Parathyroid adenoma (tissue), 2 donors: ENCODE data around the gene SLC2A4.

Source experiments
- H2AFZ ChIP-seq: fragments of 300-600 bp; sonication (generic); one replicate; pipeline ENCODE4 v1.7.0; 2017; ENCODE audit warnings: antibody characterized with exemption, mild to moderate bottlenecking
- H3K27ac ChIP-seq: fragments of 300-600 bp; sonication (generic); one replicate; pipeline ENCODE4 v1.7.0; 2017
- H3K27me3 ChIP-seq: fragments of 300-600 bp; sonication (generic); one replicate; pipeline ENCODE4 v1.7.0; 2017; ENCODE audit warnings: low read length; ENCODE audit not compliant: control insufficient read depth, insufficient read depth
- H3K36me3 ChIP-seq: fragments of 300-600 bp; sonication (generic); one replicate; pipeline ENCODE4 v1.7.0; 2017; ENCODE audit warnings: low read length; ENCODE audit not compliant: control insufficient read depth, insufficient read depth
- H3K4me1 ChIP-seq: fragments of 300-600 bp; sonication (generic); one replicate; pipeline ENCODE4 v1.7.0; 2017; ENCODE audit warnings: control low read depth
- H3K4me2 ChIP-seq: fragments of 300-600 bp; sonication (generic); one replicate; pipeline ENCODE4 v1.7.0; 2017; ENCODE audit warnings: low read length
- H3K4me3 ChIP-seq: fragments of 300-600 bp; sonication (generic); one replicate; pipeline ENCODE4 v1.7.0; 2017; ENCODE audit warnings: low read depth, low read length
- H3K79me2 ChIP-seq: fragments of 300-600 bp; sonication (generic); one replicate; pipeline ENCODE4 v1.7.0; 2017; ENCODE audit warnings: control low read depth
- H3K9ac ChIP-seq: fragments of 300-600 bp; sonication (generic); one replicate; pipeline ENCODE4 v1.7.0; 2017; ENCODE audit warnings: mild to moderate bottlenecking
- H3K9me3 ChIP-seq: fragments of 300-600 bp; sonication (generic); one replicate; pipeline ENCODE4 v1.7.0; 2017; ENCODE audit warnings: low read length; ENCODE audit not compliant: control insufficient read depth
- TF ChIP-seq, protein P1 (sequence below): fragments of 300-600 bp; sonication (generic); IDR thresholded peaks from one replicate; pipeline ENCODE4 v1.7.0; 2017; ENCODE audit warnings: antibody characterized with exemption, mild to moderate bottlenecking
- donor health status: primary hyperparathyroidism.

The SLC2A4 gene

DNA sequence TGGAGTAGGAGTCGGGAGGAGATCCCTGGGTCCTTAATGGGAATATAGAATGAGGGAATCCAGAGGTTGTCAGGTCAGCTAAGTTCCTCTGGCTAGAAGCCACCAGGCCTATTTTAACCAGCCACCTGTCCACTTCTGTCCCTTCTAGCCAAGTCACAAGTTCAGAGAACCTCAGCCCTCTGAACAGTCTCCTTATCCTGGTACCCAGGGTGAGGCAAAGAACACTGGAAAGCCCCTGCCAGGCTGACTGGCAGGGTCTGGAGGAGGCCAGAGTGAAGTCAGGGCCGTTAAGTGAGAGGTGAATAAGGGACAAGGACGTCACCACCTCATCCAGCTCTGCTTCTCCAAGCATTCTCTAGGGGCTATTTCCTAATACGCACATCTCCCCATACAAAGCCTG lies 32.7 kb upstream of the SLC2A4 start:
- H3K4me1 ChIP-seq = peaks cover 20% of the 10 kb centered on the region
- no peak overlapping the region for H2AFZ ChIP-seq
- H3K9me3 ChIP-seq = no peaks in the 10 kb centered on the region
- no peak overlapping the region for H3K4me2 ChIP-seq
- TF ChIP-seq, protein P1, sequence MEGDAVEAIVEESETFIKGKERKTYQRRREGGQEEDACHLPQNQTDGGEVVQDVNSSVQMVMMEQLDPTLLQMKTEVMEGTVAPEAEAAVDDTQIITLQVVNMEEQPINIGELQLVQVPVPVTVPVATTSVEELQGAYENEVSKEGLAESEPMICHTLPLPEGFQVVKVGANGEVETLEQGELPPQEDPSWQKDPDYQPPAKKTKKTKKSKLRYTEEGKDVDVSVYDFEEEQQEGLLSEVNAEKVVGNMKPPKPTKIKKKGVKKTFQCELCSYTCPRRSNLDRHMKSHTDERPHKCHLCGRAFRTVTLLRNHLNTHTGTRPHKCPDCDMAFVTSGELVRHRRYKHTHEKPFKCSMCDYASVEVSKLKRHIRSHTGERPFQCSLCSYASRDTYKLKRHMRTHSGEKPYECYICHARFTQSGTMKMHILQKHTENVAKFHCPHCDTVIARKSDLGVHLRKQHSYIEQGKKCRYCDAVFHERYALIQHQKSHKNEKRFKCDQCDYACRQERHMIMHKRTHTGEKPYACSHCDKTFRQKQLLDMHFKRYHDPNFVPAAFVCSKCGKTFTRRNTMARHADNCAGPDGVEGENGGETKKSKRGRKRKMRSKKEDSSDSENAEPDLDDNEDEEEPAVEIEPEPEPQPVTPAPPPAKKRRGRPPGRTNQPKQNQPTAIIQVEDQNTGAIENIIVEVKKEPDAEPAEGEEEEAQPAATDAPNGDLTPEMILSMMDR = no peak
- H3K27ac ChIP-seq = no peak overlapping the region
- no peaks in the 10 kb centered on the region for H3K36me3 ChIP-seq
- no peak overlapping the region for H3K9ac ChIP-seq
- H3K79me2 ChIP-seq = peaks cover 46% of the 10 kb centered on the region
- no peaks in the 10 kb centered on the region for H3K27me3 ChIP-seq
- H3K4me3 ChIP-seq = no peak overlapping the region

DNA sequence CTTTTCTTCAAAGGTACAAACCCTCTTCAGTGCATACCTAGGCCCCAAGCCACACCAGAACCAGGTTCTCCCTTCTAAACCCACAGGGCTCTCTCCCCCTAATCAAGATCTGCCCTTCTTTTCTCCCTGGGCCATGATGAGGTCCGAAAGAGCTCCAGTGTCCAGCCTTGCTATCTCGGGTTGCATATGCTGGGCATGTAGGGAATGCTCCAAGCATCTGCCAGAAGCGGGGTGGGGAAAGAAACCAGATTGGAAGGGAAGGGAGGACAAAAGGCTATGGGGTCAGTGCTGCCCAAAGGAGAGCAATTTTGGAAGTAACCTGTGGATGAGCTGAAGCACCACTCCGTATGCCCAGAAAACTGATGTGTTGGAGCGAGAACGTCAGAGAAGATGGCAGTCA lies 32.3 kb upstream of the SLC2A4 start:
- Histone ChIP-seq H3K4me1 (peaks cover 20% of the 10 kb centered on the region), H3K27me3 (no peaks in the 10 kb centered on the region), H3K4me2 (no peak overlapping the region), H3K79me2 (peaks cover 48% of the 10 kb centered on the region), H3K36me3 (no peaks in the 10 kb centered on the region), H3K4me3 (no peak overlapping the region), H3K27ac (no peak overlapping the region), H2AFZ (no peak overlapping the region), H3K9ac (no peak overlapping the region), H3K9me3 (no peaks in the 10 kb centered on the region)
- TF ChIP-seq, protein P1 = no peak

DNA sequence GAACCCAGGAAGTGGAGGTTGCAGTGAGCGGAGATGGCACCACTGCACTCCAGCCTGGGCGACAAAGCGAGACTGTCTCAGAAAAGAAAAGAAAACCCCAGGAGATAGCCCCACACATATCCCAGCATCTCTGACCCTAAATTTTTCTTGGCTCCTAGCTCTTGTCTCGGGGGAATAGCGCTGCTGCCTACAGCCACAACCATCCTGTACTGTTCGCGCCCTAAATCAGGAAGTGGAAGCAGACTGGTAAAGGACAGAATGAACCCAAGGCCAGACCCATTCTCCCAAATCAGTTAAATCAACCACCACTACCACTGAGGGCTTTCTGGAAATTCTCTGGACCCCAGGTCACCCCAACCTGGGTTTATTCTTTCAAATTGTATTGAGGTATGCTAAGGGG lies 31.7 kb upstream of the SLC2A4 start:
- Histone ChIP-seq H3K4me3 (peak overlapping the region; percentile 89), H3K4me2 (peak overlapping the region; percentile 95), H2AFZ (no peak overlapping the region), H3K27ac (no peak overlapping the region), H3K36me3 (no peaks in the 10 kb centered on the region), H3K9ac (no peak overlapping the region), H3K27me3 (no peaks in the 10 kb centered on the region), H3K9me3 (no peaks in the 10 kb centered on the region), H3K4me1 (peaks cover 20% of the 10 kb centered on the region), H3K79me2 (peaks cover 50% of the 10 kb centered on the region)
- TF ChIP-seq, protein P1 = no peak

DNA sequence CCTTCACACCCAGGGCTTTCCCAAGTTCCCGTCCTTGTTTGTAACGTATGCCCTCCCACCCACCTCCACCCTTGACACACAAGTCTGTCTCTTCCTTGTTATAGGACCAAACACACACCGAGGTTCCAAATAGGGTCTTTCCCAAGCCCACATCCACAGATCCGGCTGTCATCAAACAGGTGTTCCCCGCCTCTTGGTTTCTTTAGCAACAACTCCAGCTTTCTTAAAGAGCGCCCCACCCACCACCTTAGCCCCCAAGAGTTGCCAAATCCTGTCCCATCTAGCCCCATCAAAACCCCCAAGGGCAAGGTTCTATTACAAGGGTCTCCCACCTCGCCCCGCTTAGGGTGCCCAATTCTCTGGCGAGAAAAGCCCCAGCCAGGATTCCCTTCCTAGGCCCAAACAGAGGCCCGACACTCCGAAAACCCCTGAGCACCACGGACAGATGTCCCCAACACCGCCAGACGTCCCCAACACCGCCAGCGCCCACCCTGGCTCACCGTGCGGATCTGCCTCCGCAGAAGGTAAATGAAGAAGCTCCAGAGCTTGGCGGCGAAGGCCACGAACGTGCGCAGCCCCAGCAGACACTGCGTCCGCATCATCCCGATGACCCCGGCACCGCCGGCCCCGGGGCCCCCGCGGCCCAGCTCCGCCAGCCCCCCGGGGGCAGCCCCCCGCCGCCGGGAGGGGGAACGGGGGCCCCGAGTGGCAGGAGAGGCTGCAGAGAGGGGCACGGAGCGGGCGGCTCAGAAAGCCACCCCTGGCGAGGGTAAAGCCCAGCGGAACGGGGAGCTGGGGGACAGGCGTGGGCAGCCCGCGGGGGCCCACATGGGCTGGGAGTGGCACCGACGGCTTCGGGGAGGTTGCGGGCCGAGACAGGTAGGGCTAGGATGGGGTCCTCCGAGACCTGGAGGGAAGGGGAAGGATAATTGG lies 30.6 kb upstream of the SLC2A4 start:
- Histone ChIP-seq H3K4me3 (peak overlapping the region; percentile 89), H3K4me2 (peak overlapping the region; percentile 95), H3K9me3 (no peaks in the 10 kb centered on the region), H3K27ac (peak overlapping the region; percentile 94), H3K79me2 (peaks cover 50% of the 10 kb centered on the region), H3K4me1 (peaks cover 20% of the 10 kb centered on the region), H3K36me3 (no peaks in the 10 kb centered on the region), H3K9ac (peak overlapping the region; percentile 21), H2AFZ (peak overlapping the region; percentile 61), H3K27me3 (no peaks in the 10 kb centered on the region)
- TF ChIP-seq, protein P1 = no peak
